Stimulated activated CD8-positive, alpha-beta memory T cell treated with anti-CD3 and anti-CD28 coated beads, Interleukin-15, amount 100 ng/mL, for 4 hours (primary cell): ENCODE results near the gene ABL1.
"Not testable (repeated sequence)": the region's sequence is repeated elsewhere in the genome, so short reads cannot be mapped to it uniquely, and the experiment has no call there.

Experiments
- DNase-seq, 2 donors: peaks; one replicate each; pipeline ENCODE4 v3.0.0-alpha.2; 2020; ENCODE audit warnings: low read depth in 2 of 2

ABL1 gene

GRCh38 chr9:130903194-130904069 is 68.4 kb downstream of the ABL1 start:
- DNase-seq: no peak

DNA sequence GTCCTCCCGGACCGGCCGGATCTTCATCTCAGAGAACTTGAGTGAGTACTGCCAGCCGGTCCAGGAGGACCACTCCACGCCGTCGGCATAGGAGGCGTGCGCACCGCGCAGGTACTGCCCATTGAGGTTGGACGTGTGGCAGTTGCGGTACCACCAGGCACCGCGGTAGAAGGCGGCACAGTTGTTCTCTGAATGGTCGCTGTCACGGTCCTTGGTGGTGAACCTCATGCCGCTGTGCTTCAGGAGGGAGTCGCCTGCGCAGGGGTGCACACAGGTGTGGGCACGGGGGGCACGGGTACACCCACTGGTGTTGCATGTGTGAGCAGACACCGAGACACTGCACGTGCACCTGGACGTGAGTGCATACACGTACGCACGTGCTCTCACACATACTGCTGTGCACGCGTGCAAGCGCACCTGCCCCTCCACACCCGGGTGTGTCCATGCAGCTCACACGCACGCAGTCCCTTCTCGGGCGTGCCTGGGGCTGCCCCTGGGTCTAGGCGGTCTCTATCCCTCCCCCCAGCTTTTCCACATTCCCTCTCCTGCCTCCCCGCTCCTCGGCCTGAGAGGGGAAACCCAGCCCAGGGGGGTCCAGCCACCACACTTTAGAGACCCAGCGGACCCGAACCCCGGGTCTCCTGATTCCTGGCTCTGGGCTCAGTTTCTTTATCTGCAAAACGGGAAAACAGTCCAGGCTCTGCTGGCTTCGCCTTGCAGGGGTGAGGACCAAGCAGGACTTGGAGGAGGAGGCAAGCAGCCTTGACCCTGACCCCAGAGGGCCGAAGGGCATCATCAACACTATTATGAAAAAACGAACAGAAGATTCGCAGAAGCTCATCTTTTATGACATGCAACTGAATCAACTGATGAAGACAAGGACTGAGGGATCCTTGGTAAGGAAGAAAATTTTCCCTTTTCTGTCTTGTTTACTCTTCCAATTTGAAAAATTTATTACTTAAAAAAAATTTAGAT is 69.3 kb downstream of the ABL1 start:
- no peak for DNase-seq

GRCh38 chr9:130905125-130905901 is 70.3 kb downstream of the ABL1 start:
- DNase-seq: no peak

DNA sequence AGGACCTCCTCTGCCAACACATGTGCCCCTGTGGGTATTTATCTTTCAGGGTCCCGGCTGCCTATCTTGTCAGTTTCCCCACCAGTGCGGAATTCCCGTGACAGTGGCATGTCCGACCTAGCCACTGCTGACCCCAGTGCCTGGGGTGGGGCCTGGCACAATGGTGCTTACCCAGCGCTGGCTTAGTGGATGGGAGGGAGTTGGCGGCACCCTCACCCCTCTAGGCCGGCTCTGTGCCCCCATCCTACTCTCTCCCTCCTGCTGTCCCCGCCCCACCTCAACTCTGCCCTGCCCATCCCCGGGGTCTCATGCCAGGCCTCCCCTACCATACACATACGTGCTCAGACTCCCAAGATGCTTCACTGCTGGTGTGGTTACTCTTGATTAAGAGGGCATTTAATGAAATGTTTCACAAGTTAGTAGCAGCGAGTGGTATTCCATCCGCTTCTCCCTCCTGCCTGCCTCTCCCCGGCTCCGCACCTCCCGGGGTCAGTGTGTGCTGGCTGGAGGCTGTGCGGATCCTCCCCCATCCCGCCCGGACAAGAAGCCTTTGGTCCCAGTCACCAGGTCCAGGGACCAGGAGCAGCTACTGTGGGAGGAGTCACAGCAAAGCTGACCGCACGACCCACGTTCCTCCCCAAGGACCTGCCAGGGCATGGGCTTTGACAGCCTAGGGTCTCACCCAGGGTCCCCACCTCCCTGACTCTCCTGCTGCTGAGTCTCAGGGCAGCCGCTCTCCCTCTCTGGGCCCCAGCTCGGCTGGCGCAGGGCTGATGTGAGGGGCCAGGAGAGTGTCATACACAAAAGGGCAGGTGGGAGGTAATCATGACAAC is 71.1 kb downstream of the ABL1 start:
- DNase-seq: no peak

DNA sequence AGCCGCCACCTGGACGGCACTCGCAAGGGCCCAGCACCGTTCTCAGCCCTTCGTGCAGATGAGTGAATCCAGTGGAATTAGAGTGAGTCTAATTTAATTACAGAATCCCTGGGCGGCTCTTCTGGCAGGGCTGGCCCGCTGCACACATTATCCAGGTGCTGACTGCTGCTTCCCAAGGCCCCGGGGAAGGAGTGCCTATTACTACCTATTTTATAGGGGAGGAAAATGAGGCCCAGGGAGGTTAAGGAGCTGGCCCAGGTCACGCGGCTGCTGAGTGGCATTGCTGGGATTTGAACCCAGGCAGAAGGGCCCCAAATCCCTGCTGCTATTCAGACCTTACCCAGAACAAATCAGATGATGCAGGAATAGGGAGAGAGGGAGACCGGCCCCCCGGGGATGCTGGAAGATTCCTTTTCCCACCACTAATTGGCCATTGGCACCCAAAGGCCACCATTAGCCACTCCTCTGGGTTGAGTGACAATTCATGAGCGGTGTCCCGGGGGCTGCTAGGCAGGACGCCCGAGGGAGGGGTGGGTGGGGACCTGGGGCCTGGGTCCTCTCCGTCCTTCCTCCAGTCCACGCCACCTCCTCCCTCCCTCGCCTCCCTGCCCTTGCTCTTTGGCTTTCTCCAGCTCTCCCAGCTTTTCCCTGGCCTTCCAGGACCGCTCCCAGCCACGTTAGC is 71.8 kb downstream of the ABL1 start:
- no peak for DNase-seq

GRCh38 chr9:130908146-130908877 is 73.3 kb downstream of the ABL1 start:
- DNase-seq: no peak

GRCh38 chr9:130908878-130909355 is 73.9 kb downstream of the ABL1 start:
- no peak for DNase-seq

GRCh38 chr9:130910041-130910440 is 75.0 kb downstream of the ABL1 start:
- not testable (repeated sequence) for DNase-seq

DNA sequence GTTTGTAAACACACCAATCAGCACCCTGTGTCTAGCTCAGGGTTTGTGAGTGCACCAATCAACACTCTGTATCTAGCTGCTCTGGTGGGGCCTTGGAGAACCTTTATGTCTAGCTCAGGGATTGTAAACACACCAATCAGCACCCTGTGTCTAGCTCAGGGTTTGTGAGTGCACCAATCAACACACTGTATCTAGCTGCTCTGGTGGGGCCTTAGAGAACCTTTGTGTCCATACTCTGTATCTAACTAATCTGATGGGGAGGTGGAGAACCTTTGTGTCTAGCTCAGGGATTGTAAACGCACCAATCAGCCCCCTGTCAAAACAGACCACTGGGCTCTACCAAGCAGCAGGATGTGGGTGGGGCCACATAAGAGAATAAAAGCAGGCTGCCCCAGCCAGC is 75.6 kb downstream of the ABL1 start:
- DNase-seq: not testable (repeated sequence)

- DNase-seq: no peak
These were observed 76.4 kb downstream of the ABL1 start for GRCh38 chr9:130911254-130912049.

- no peak for DNase-seq
These were observed 78.0 kb downstream of the ABL1 start for GRCh38 chr9:130912932-130913598.

GRCh38 chr9:130913599-130914416 is 78.8 kb downstream of the ABL1 start:
- no peak for DNase-seq

GRCh38 chr9:130914417-130915095 is 79.5 kb downstream of the ABL1 start:
- no peak for DNase-seq

GRCh38 chr9:130915096-130915447 is 80.0 kb downstream of the ABL1 start:
- no peak for DNase-seq

- DNase-seq: no peak
These were observed 82.3 kb downstream of the ABL1 start for GRCh38 chr9:130917168-130917960.
